CD4-positive, alpha-beta T cell treated with Interleukin-15 for 4 hours (primary cell): ENCODE results near the gene RFPL2.

Experiments used
- DNase-seq: peaks from one replicate; pipeline ENCODE4 v3.0.0-alpha.2; 2020; ENCODE audit warnings: low spot score

Gene RFPL2

DNA sequence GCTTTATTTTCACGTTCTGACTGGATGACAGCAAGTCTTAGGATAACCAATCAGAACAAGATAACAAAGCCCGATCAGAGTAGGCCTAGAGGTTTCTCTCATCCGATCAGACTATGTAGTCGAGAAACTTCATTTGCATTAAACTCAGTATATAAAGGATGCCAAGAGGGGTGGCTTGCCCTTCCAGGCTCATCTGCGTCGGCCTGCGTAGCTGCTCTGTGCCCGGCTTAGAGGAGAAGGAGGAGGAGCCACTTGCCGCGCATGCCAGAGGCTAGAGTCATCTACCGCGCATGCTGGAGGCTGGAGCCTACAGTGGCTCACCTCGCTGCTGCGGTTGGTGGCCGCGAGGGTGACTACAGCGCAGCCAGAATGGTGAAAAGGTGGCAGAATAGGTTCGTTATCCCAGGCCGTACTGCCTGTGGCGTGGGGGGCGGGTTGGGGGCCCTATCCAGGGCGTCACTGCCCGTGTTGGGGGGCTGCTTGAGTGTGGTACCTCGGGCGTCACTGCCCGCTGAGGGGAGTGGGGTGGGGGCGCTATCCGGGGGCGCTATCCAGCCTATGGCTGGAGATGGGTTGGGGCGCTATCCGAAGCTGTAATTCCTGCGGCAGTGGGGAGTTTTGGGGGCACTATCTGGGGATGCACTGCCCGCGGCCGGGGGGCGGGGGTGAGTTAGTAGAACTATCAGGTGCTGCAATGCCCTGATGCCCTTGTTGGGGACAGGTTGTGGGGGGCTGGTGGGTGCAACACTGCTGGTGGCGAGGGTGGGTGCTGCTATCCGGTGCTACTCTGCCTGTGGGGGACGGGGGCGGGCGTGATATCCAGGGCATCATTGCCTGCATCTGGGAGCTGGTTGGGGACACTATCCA is at the start of gene RFPL2:
TSS of gene RFPL2 (minus strand) at position 218 of the 867 bp plus-strand sequence. CDS start 2,622 bp downstream, outside the sequence.
- DNase-seq, result peak; percentile 47

DNA sequence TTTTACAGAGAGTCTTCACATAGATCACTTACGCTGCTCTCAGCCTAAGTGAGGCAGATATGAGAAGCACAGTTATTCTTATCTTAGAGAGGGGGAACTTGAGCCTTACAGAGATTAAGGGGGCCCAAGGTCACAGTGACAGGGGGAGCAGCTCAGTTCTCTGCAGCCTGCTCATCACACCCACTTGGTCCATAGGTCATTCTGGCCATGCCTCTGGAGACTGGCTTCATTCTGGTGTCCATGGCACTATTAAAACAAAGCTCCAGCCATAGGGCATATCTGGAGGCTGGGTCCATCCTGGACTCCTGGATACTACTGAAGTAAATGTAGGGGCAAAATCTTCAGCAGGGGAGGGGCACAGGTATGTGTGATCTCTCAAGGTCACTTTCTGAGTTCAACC is 44.4 kb upstream of the RFPL2 start:
- DNase-seq, result no peak

DNA sequence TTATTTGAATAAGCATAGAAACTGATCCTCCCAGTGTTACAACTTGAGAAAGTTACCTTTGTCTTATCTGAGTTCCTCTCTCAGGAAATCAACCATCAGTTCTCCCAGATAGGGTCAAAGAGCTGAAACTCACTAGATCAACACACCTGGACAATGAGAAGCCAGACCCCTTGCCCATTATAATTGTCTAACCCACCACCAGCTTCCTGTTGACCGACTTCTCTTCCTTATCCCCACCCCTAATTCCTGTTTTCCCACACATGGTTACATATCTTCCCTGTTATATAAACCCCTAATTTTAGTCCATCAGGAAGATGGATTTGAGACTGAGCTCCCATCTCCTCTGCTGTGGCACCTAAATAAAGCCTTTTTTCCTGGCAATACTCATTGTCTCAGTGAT is 43.4 kb upstream of the RFPL2 start:
- DNase-seq, result no peak

DNA sequence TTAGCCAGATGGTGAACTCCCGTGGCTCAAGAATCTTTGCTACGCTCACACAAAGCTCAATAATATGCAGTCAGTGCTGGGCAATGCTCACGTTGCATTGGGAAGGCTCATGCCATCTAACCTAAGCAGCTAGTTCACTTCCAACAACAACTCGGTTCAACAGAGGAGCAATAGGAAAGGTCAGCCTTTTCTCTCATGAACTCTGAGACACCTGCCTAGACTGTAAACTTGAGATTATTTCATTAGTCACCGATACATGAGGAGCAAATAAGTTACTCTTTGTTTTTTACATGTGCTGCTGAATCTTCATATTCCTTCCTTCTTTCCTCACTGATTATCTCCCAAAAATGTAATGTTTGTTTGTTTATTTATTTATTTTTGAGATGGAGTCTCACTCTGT is 41.3 kb upstream of the RFPL2 start:
- no peak for DNase-seq

GRCh38 chr22:32245042-32245441 is 40.2 kb upstream of the RFPL2 start:
- DNase-seq, result no peak

- DNase-seq, result no peak
Observed at GRCh38 chr22:32244547-32244946, 39.7 kb upstream of the RFPL2 start.

GRCh38 chr22:32240461-32240860 is 35.6 kb upstream of the RFPL2 start:
- no peak for DNase-seq

DNA sequence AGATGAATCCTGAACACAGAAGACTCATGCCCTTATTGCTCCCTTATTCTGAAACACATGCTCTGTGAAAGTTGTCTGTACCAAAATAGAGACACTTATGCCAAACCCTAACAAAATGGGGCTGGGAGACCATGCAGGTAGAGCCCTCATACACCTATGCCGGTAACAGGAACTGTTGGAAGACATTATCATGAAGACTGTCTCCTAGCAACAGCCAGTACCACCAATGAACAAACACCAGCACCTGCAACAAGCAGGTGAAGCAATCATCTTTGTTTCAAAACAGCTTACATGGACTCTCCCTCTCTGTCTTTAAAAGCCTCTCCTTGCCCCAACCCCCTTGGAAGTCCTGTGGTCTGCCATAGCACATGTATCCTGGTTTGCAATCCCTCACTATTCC is 33.0 kb upstream of the RFPL2 start:
- no peak for DNase-seq

DNA sequence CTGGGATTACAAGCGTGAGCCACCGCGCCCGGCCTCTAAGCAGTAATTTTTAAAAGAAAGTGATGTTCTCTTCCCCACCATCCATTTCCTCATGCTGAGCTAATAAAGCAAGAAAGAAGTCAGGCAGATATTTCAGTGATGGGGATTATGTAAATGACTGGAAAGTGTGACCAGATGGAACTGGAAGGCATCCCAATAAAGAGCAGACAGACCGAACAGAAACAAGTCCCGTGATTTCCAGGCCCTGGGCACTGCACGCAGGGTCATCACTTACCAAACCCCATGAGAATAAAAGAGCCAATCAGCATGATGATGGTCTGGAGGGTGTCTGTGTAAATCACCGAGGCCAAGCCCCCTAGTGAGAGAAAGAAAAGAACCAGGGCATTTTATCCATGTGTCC is 32.1 kb upstream of the RFPL2 start:
- DNase-seq, result no peak

DNA sequence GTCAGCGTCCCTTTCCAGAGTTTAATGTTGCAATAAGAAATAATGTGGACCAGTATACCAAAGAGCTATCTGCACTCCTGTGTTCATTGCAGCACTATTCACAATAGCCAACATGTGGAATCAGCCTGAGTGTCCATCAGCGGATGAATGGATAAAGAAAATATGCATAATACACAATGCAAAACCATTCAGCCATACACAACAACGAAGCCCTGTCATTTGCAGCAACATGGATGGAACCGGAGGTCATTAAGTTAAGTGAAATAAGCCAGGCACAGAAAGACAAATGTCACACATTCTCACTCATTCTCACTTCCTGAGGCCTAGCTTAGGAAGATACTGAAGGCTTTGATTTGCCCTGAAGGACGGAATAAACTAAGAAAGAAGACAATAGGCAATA is 28.2 kb upstream of the RFPL2 start:
- DNase-seq, result no peak

GRCh38 chr22:32232191-32232830 is 27.4 kb upstream of the RFPL2 start:
- DNase-seq, result no peak

DNA sequence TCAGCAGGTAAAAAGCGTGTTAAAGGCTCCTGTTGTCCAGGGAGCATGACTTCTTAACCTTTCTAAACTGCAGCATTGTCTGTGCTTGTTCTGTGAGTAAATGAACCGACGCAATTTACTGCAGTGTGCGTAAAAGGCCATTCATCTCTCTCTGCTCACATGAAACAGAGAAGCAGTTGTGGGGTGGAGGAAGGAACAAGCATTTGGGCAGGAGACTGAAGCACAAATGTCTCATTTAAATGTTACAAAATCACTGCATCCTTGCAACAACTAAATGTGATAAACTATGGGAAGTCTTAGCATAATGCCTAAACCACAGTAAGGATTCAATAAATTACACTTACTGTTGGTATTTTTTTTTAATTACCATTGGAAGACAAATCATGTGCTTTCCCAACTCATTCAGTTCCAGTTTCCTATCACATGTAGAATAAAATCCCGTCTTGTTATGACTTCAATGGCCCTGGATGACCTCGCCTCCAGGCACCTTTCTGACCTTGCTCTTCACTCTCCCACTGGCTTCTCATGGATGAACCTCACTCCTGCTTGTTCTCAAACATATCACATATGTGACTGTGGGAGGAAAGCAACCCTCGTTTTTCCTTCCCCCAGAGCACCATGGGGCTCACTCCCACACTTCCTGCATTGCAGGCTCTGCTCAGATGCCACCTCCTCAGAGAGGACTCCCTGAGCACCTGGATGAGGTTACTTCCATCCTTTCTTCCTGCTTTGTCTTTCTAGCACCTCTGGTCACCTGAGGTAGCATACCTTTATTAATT is 21.6 kb upstream of the RFPL2 start:
- no peak for DNase-seq

DNA sequence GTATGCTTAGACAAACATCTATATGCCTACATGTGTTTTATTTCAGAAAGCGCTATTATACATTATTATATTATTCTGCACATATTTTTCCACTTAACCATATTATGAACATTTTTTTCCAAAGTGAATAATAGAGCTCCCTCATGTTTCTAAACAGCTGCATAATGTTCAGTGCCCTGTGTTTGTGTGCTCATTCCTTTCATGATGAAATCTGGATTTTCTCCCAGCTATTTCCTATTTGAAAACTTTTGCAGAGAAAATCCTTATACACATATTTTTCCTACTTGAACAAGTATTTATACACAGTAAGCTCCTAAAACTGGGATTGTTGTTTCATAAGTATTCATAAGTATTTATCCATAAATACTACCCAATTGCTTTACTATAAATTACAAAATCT is 18.1 kb upstream of the RFPL2 start:
- DNase-seq, result no peak

DNA sequence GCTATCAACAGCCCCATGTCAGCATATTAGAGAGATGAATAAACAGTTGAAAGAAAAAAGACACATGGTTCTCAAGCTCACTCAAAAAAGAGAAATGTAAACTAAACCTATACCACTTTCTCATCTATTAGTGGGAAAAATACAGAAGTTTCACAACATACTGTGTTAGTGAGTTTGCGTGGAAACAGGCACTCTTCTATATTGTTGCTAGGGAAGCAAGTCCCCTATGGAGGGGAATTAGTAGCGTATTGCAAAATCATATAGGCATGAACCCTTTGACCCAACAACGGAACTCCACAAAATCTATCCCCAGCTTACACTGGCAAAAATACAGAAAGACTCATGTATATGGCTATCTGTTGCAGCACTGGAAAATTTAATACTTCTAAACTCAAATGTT is 14.2 kb upstream of the RFPL2 start:
- DNase-seq, result no peak

DNA sequence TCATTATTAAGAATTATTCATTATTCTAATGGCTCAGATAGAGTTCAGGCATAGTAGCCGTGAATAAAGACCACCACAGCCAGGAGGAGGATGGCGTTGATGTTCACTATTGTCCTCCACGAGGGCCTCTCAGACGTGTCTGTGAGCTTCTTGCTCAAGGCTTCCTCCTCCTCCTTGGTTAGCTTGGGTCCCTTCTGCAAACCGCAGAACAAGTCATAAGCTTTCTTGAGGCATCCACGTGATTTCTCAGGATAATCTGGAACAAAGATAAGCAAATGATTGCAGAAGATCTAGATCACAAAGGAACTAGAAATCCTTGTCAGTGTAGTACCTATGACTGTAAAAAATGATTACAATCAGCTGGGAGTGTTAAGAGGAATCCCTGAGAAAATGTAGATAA is 13.6 kb upstream of the RFPL2 start:
- DNase-seq, result no peak

GRCh38 chr22:32217465-32217864 is 12.6 kb upstream of the RFPL2 start:
- no peak for DNase-seq

DNA sequence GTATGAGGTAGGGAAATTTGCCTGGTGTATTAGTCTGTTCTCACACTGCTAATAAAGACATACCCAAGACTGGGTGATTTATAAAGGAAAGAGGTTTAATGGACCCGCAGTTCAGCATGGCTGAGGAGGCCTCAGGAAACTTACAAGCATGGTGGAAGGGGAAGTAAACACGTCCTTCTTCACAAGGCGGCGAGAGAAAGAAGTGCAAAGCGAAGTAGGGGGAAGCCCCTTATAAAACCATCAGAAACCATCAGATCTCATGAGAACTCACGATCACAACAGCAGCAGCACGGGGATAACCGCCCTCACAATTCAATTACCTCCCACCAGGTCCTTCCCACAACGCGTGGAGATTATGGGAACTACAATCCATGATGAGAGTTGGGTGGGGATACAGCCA is 12.0 kb upstream of the RFPL2 start:
- DNase-seq, result no peak

DNA sequence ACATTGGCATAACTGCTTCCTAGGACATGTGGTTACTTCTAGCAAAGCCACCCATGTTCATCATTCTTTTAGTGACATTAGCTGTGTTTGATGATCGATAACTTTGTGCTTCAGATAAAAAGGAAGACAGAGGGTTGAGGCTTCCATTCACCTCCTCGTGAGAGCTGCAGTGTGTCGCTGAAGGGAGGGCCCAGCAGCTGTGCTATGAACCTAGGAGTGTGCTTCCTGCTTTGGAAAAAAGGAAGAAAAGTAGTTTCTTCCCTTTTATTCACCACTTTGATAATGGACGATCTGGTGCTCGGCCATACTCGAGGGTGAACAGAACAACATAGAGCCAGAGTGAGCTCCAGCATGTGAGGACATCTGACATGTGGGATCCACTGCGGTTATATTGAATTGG is 6.1 kb upstream of the RFPL2 start:
- no peak for DNase-seq

DNA sequence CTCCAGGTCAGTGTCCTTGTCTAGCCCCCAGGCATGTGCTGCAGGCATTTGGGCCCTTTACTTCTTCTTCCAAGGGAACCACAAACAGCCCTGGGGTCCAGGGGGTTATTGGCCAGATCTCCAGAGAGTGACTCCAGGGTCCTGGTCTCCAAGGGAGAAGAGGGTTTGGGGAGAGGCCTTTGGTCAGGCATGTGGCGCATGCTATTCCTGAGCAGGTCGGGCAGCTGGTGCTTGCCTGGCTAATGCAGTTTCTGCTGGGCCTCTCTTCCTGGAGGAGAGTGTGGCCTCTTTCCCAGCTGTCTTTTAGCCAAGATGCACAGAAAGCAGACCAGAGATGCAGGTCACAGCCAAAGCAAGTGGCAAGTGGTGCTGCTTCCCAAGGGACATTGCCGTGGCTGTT is 3.8 kb upstream of the RFPL2 start:
- DNase-seq, result no peak

DNA sequence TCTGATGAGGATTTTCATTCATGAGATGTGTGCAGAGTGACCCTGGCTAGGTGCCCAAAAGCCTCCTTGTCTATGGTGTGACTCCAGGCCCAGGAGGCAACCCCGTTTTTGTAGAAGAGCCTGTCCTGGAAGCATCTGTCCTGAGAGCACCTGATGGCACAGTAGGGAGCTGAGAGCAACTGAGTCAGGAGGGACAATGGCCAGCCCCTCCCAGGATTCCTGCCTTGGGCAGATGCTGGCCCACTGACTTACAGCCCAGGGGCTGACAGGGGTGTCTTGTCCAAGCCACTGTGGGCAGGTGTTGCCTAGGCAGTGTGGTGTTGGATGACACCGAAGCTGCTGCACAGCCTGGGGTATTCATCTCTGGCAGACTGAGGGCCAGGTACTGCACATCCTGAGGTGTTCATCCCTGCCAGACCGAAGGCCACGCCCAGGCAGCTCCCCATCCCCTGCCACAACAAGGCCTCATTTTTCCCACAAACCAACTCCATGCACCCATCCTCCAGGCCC is 3.2 kb upstream of the RFPL2 start:
- no peak for DNase-seq

GRCh38 chr22:32206774-32207758 is 2.2 kb upstream of the RFPL2 start:
- peak; percentile 41 for DNase-seq
